Activated CD8-positive, alpha-beta memory T cell treated with anti-CD3 and anti-CD28 coated beads, Interleukin-2, amount 50 U/mL, for 24 hours (primary cell): ENCODE measurements around the gene PRCC.

Experiments
- DNase-seq: peaks from one replicate; pipeline ENCODE4 v3.0.0-alpha.2; 2020; ENCODE audit errors: extremely low read depth

PRCC gene

GRCh38 chr1:156814571-156815260, 47.4 kb downstream of the PRCC start:
- no peak for DNase-seq

GRCh38 chr1:156815307-156815826, 48.0 kb downstream of the PRCC start:
- DNase-seq, result no peak

GRCh38 chr1:156815961-156816422, 48.7 kb downstream of the PRCC start:
- DNase-seq, result no peak

GRCh38 chr1:156816561-156817328, 49.4 kb downstream of the PRCC start, which contains the start of gene SH2D2A:
Gene SH2D2A (minus strand): TSS chr1:156816848. CDS start chr1:156816708, 140 bp downstream.
- peak; percentile 94 for DNase-seq

- DNase-seq, result no peak
These were observed 54.5 kb downstream of the PRCC start for GRCh38 chr1:156821801-156822200.

- DNase-seq, result no peak
These were observed 55.3 kb downstream of the PRCC start for GRCh38 chr1:156822680-156823079.

- no peak for DNase-seq
These were observed 56.0 kb downstream of the PRCC start for GRCh38 chr1:156823210-156823790.

- DNase-seq, result no peak
These were observed 59.3 kb downstream of the PRCC start for GRCh38 chr1:156826630-156827029.

- DNase-seq, result no peak
These were observed 61.2 kb downstream of the PRCC start for GRCh38 chr1:156828400-156829124.

GRCh38 chr1:156832434-156832833, 65.1 kb downstream of the PRCC start:
- DNase-seq, result no peak

- DNase-seq, result no peak
These were observed 66.3 kb downstream of the PRCC start for GRCh38 chr1:156833603-156834002.

- DNase-seq, result no peak
These were observed 67.0 kb downstream of the PRCC start for GRCh38 chr1:156834322-156834721.

- no peak for DNase-seq
These were observed 68.8 kb downstream of the PRCC start for GRCh38 chr1:156836041-156836654.

GRCh38 chr1:156836892-156837291, 69.6 kb downstream of the PRCC start:
- no peak for DNase-seq

GRCh38 chr1:156838972-156839371, 71.6 kb downstream of the PRCC start:
- DNase-seq, result no peak

- no peak for DNase-seq
These were observed 72.2 kb downstream of the PRCC start for GRCh38 chr1:156839426-156840109.

GRCh38 chr1:156840186-156840897, 73.0 kb downstream of the PRCC start:
- no peak for DNase-seq

- no peak for DNase-seq
These were observed 73.6 kb downstream of the PRCC start for GRCh38 chr1:156840898-156841279.

GRCh38 chr1:156841295-156841855, 74.0 kb downstream of the PRCC start:
- DNase-seq, result no peak
